Measurements from ENCODE around the gene THSD7B. TPM values are rescaled to one million over a fixed set of nuclear protein-coding genes. Genes with fewer than 3 reads are reported as not detected.

THSD7B gene
- total RNA-seq, 1 donor from 2014 or later = 12.0 TPM

GRCh38 chr2:136901732-136902131, 136.4 kb downstream of the THSD7B start:
- Mint-ChIP-seq H3K4me3 (ENCODE audit: low read depth) (no peak overlapping the region), H3K9me3 (ENCODE audit: low read depth) (no peaks in the 10 kb centered on the region)
- no peak for DNase-seq (ENCODE audit: low spot score, unreplicated experiment)

GRCh38 chr2:136905779-136906178, 140.4 kb downstream of the THSD7B start:
- Mint-ChIP-seq H3K27ac (no peak overlapping the region), H3K4me3 (ENCODE audit: low read depth) (no peak overlapping the region), H3K36me3 (ENCODE audit: insufficient read depth) (no peaks in the 10 kb centered on the region), H3K4me1 (ENCODE audit: low read depth) (peaks cover 19% of the 10 kb centered on the region), H3K27me3 (no peaks in the 10 kb centered on the region), H3K9me3 (ENCODE audit: low read depth) (no peaks in the 10 kb centered on the region)
- DNase-seq (ENCODE audit: low spot score, unreplicated experiment) = no peak
- no peak for TF ChIP-seq CTCF (IDR thresholded peaks at IDR 0.05; ENCODE audit: unreplicated experiment)

More at GRCh38 chr2:136901732-136902131, 136.4 kb downstream of the THSD7B start:
- TF ChIP-seq CTCF (IDR thresholded peaks at IDR 0.05; ENCODE audit: unreplicated experiment) = no peak
- no peaks in the 10 kb centered on the region for H3K36me3 Mint-ChIP-seq (ENCODE audit: insufficient read depth)
- H3K27me3 Mint-ChIP-seq = no peaks in the 10 kb centered on the region
- no peak overlapping the region for H3K27ac Mint-ChIP-seq
- H3K4me1 Mint-ChIP-seq (ENCODE audit: low read depth) = peaks cover 22% of the 10 kb centered on the region

GRCh38 chr2:136909777-136910176, 144.4 kb downstream of the THSD7B start:
- H3K4me1 Mint-ChIP-seq (ENCODE audit: low read depth) = peaks cover 10% of the 10 kb centered on the region
- no peak for DNase-seq (ENCODE audit: low spot score, unreplicated experiment)
- no peak for TF ChIP-seq CTCF (IDR thresholded peaks at IDR 0.05; ENCODE audit: unreplicated experiment)
- no peaks in the 10 kb centered on the region for H3K27me3 Mint-ChIP-seq
- no peak overlapping the region for H3K4me3 Mint-ChIP-seq (ENCODE audit: low read depth)
- peaks cover 6% of the 10 kb centered on the region for H3K36me3 Mint-ChIP-seq (ENCODE audit: insufficient read depth)
- peaks cover 10% of the 10 kb centered on the region for H3K9me3 Mint-ChIP-seq (ENCODE audit: low read depth)
- H3K27ac Mint-ChIP-seq = peak overlapping the region; percentile 3

- H3K36me3 Mint-ChIP-seq (ENCODE audit: insufficient read depth) = peaks cover 6% of the 10 kb centered on the region
- peaks cover 10% of the 10 kb centered on the region for H3K9me3 Mint-ChIP-seq (ENCODE audit: low read depth)
Observed at GRCh38 chr2:136916131-136916530, 150.8 kb downstream of the THSD7B start.

GRCh38 chr2:136917411-136917881, 152.1 kb downstream of the THSD7B start:
- no peak overlapping the region for H3K4me3 Mint-ChIP-seq (ENCODE audit: low read depth)

More at GRCh38 chr2:136916131-136916530, 150.8 kb downstream of the THSD7B start:
- no peak overlapping the region for H3K4me3 Mint-ChIP-seq (ENCODE audit: low read depth)
- no peak for DNase-seq (ENCODE audit: low spot score, unreplicated experiment)
- no peaks in the 10 kb centered on the region for H3K27me3 Mint-ChIP-seq
- no peak overlapping the region for H3K27ac Mint-ChIP-seq
- H3K4me1 Mint-ChIP-seq (ENCODE audit: low read depth) = no peaks in the 10 kb centered on the region
- no peak for TF ChIP-seq CTCF (IDR thresholded peaks at IDR 0.05; ENCODE audit: unreplicated experiment)

More at GRCh38 chr2:136917411-136917881, 152.1 kb downstream of the THSD7B start:
- no peak for TF ChIP-seq CTCF (IDR thresholded peaks at IDR 0.05; ENCODE audit: unreplicated experiment)
- H3K27me3 Mint-ChIP-seq = no peaks in the 10 kb centered on the region
- H3K36me3 Mint-ChIP-seq (ENCODE audit: insufficient read depth) = peaks cover 2% of the 10 kb centered on the region
- no peak for DNase-seq (ENCODE audit: low spot score, unreplicated experiment)
- H3K4me1 Mint-ChIP-seq (ENCODE audit: low read depth) = peaks cover 2% of the 10 kb centered on the region
- H3K9me3 Mint-ChIP-seq (ENCODE audit: low read depth) = peaks cover 6% of the 10 kb centered on the region
- no peak overlapping the region for H3K27ac Mint-ChIP-seq

Data from progenitor cell of endocrine pancreas (in vitro differentiated cells).